ENCODE measurements around the gene WDR35.

DNA sequence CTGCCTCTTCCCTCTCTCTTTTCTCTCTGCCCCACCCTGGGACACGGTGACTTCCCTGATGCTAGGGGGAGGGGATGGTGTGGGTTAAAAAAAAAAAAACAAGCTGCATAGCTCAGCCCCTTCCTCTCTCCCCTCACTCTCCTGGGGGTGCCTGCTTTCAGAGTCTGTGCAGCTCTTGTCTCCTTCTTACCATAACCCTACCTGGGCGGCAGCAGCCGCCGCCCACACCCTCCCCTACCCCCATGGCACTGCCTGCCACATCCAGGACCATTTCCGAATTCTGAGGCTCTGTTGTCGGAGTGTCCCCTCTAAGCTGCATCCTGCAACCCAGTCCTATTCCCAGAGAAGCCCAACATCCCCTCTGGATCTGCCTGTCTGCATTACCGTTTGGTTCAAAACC, 104.1 kb downstream of the WDR35 start:
- no peak for TF ChIP-seq CTCF (conservative IDR thresholded peaks at IDR 0.05 in 1 of 2, IDR thresholded peaks at IDR 0.05 in 1 of 2; ENCODE audit: extremely low read depth in 1 of 2, insufficient read depth in 1 of 2, low read depth in 1 of 2, low read length in 2 of 2)
- TF ChIP-seq EZH2 (IDR thresholded peaks at IDR 0.05; ENCODE audit: borderline replicate concordance, low read length): no peak
